Panc1 (cell line): Measurements from ENCODE around the gene PPP4R3A.

ENCODE experiments used
- CTCF ChIP-seq: fragments of 450-650 bp; IDR thresholded peaks from 2 replicates; pipeline ENCODE4 v1.5.1; 2017; ENCODE audit warnings: mild to moderate bottlenecking
- POLR2AphosphoS5 ChIP-seq: IDR thresholded peaks from 2 replicates; pipeline ENCODE4 v1.6.1; 2012; ENCODE audit warnings: mild to moderate bottlenecking, low read depth, low read length, moderate library complexity
- REST ChIP-seq, 2 experiments: IDR thresholded peaks; 2 replicates each; pipeline ENCODE4 v1.6.1; 2011 to 2012; ENCODE audit warnings: low read depth in 2 of 2, control low read depth in 1 of 2, low read length in 1 of 2, mild to moderate bottlenecking in 1 of 2, moderate library complexity in 1 of 2; ENCODE audit not compliant: insufficient read depth in 1 of 2
- TCF7L2 ChIP-seq: IDR thresholded peaks from 2 replicates; pipeline ENCODE4 v1.6.1; 2011; ENCODE audit warnings: mild to moderate bottlenecking, low read depth, low read length, inconsistent platforms

GRCh38 chr14:91424813-91425530 lies 85.1 kb downstream of the PPP4R3A start:
- TF ChIP-seq CTCF (no peak), REST (IDR thresholded peaks at IDR 0.05; ENCODE audit: insufficient read depth in 1 of 2, low read depth in 2 of 2, low read length in 1 of 2) (no peak), TCF7L2 (no peak), POLR2AphosphoS5 (no peak)
